Ishikawa (cell line): ENCODE results near the gene MAPK12.
A peak's percentile ranks its signal among the peaks of the same experiment; 100 is the strongest.

ENCODE experiments used
- CEBPB ChIP-seq: IDR thresholded peaks from 2 replicates; pipeline ENCODE4 v1.6.1; 2012
- EGR1 ChIP-seq: IDR thresholded peaks from 2 replicates; pipeline ENCODE4 v1.6.1; 2012
- EP300 ChIP-seq: IDR thresholded peaks from 2 replicates; pipeline ENCODE4 v1.6.1; 2012; ENCODE audit warnings: borderline replicate concordance
- MAX ChIP-seq: IDR thresholded peaks from 2 replicates; pipeline ENCODE4 v1.6.1; 2012
- RAD21 ChIP-seq: IDR thresholded peaks from 2 replicates; pipeline ENCODE4 v1.6.1; 2012; ENCODE audit warnings: low read depth
- REST ChIP-seq: IDR thresholded peaks from 2 replicates; pipeline ENCODE4 v1.6.1; 2012; ENCODE audit warnings: low read depth, mild to moderate bottlenecking
- TCF12 ChIP-seq: IDR thresholded peaks from 2 replicates; pipeline ENCODE4 v1.6.1; 2012; ENCODE audit warnings: low read depth
- USF1 ChIP-seq: IDR thresholded peaks from 2 replicates; pipeline ENCODE4 v1.6.1; 2012
- YY1 ChIP-seq: IDR thresholded peaks from 2 replicates; pipeline ENCODE4 v1.6.1; 2012; ENCODE audit warnings: low read depth
- ZBTB7A ChIP-seq: IDR thresholded peaks from 2 replicates; pipeline ENCODE4 v1.6.1; 2012; ENCODE audit warnings: low read depth

- TF ChIP-seq EP300 = no peak
- no peak for TF ChIP-seq YY1
- TF ChIP-seq RAD21 = no peak
- TF ChIP-seq MAX = peak; percentile 39
- no peak for TF ChIP-seq EGR1
- TF ChIP-seq REST = no peak
- TF ChIP-seq ZBTB7A = no peak
- TF ChIP-seq TCF12 = no peak
- no peak for TF ChIP-seq USF1
- TF ChIP-seq CEBPB = no peak
These were observed 10.7 kb downstream of the MAPK12 start, which contains the start of gene HDAC10 for GRCh38 chr22:50250555-50251476.
